H1 (cell line): ENCODE measurements around the gene MAPRE2. TPM values are rescaled to one million over a fixed set of nuclear protein-coding genes. Genes with fewer than 3 reads are reported as not detected.
"Not testable (repeated sequence)": the region's sequence is repeated elsewhere in the genome, so short reads cannot be mapped to it uniquely, and the experiment has no call there.

ENCODE experiments used
- CTCF ChIA-PET: fragments of 300-600 bp; sonication (Branson Sonifier 250); formaldehyde crosslinking; loops from one replicate; lab custom pipeline; 2021; ENCODE audit not compliant: partially characterized antibody; lab: Charles Lee
- POLR2A ChIA-PET: fragments of 300-600 bp; sonication (Branson Sonifier 250); formaldehyde crosslinking; loops from one replicate; lab custom pipeline; 2021; ENCODE audit warnings: inconsistent platforms; ENCODE audit not compliant: partially characterized antibody; lab: Charles Lee
- DNase-seq, 2 experiments: peaks; one replicate each; pipeline versions ENCODE4 v3.0.0 to v3.0.0-alpha.2; 2010 to 2022; ENCODE audit warnings: low spot score in 2 of 2, low read depth in 1 of 2, mixed read lengths in 1 of 2
- FAIRE-seq: peaks from 2 replicates; lab custom pipeline; 2011; peaks lifted over from hg19 to GRCh38; lab: Jason Lieb, UNC
- H2AFZ ChIP-seq: 2 replicates; pipeline ENCODE4 v1.8.1; 2012; ENCODE audit warnings: low read length, inconsistent platforms
- H2AK5ac ChIP-seq: 2 replicates; pipeline ENCODE4 v1.6.1; 2013; ENCODE audit warnings: low read depth, low read length
- H2BK120ac ChIP-seq: replicated peaks from 2 replicates; pipeline ENCODE3; 2013; ENCODE audit warnings: low read depth, low read length, inconsistent platforms
- H2BK12ac ChIP-seq: 2 replicates; pipeline ENCODE4 v1.6.1; 2013; ENCODE audit warnings: low read depth, low read length
- H2BK15ac ChIP-seq: 2 replicates; pipeline ENCODE4 v1.6.1; 2013; ENCODE audit warnings: low read length
- H2BK20ac ChIP-seq: 2 replicates; pipeline ENCODE4 v1.6.1; 2013; ENCODE audit warnings: low read length
- H2BK5ac ChIP-seq: 2 replicates; pipeline ENCODE4 v1.6.1; 2013; ENCODE audit warnings: low read depth, low read length
- H3K14ac ChIP-seq: 2 replicates; pipeline ENCODE4 v1.6.1; 2013; ENCODE audit warnings: inconsistent platforms; ENCODE audit not compliant: insufficient read length
- H3K18ac ChIP-seq: 2 replicates; pipeline ENCODE4 v1.6.1; 2013; ENCODE audit warnings: low read length; ENCODE audit errors: extremely low read depth
- H3K23ac ChIP-seq: 2 replicates; pipeline ENCODE4 v1.6.1; 2013; ENCODE audit warnings: inconsistent platforms; ENCODE audit not compliant: insufficient read length
- H3K23me2 ChIP-seq: 2 replicates; pipeline ENCODE4 v1.6.1; 2013; ENCODE audit warnings: low read depth, low read length
- H3K27ac ChIP-seq: 2 replicates; pipeline ENCODE4 v1.6.1; 2011; ENCODE audit warnings: low read depth, low read length, inconsistent platforms
- H3K27me3 ChIP-seq, 4 experiments: replicated peaks in 1 of 4; 1 replicate in 1 of 4; 2 replicates in 3 of 4; pipeline versions ENCODE4 v1.6.1 to v1.8.1; 2011 to 2013; ENCODE audit warnings: low read length in 3 of 4, mild to moderate bottlenecking in 3 of 4, inconsistent platforms in 2 of 4, mixed read lengths in 2 of 4, moderate library complexity in 1 of 4; ENCODE audit not compliant: control insufficient read depth in 3 of 4, insufficient read depth in 3 of 4; ENCODE audit errors: extremely low read depth in 1 of 4
- H3K36me3 ChIP-seq, 4 experiments: 2 replicates each; pipeline versions ENCODE4 v1.6.1 to v1.8.1; 2011 to 2013; ENCODE audit warnings: mild to moderate bottlenecking in 4 of 4, low read length in 3 of 4, moderate library complexity in 2 of 4, control low read depth in 1 of 4, inconsistent platforms in 1 of 4; ENCODE audit not compliant: insufficient read depth in 4 of 4, control insufficient read depth in 2 of 4
- H3K4ac ChIP-seq: replicated peaks from 2 replicates; pipeline ENCODE3; 2013; ENCODE audit warnings: low read length, low read depth, mixed read lengths, inconsistent platforms; ENCODE audit not compliant: insufficient read length
- H3K4me1 ChIP-seq, 4 experiments: replicated peaks in 1 of 4; 1 replicate in 1 of 4; 2 replicates in 3 of 4; pipeline versions ENCODE4 v1.6.1 to v1.8.1; 2011 to 2013; ENCODE audit warnings: low read length in 3 of 4, inconsistent platforms in 2 of 4, mixed read lengths in 1 of 4; ENCODE audit not compliant: insufficient read depth in 4 of 4, control insufficient read depth in 3 of 4
- H3K4me2 ChIP-seq, 2 experiments: 2 replicates each; pipeline versions ENCODE4 v1.6.1 to v1.8.1; 2011 to 2013; ENCODE audit warnings: low read depth in 2 of 2, low read length in 2 of 2, control low read depth in 1 of 2, inconsistent platforms in 1 of 2, mild to moderate bottlenecking in 1 of 2; ENCODE audit not compliant: insufficient read depth in 1 of 2
- H3K4me3 ChIP-seq, 4 experiments: fragments of 200-600, 300-600 bp in 1 of 4; sonication (generic), shearing (Covaris generic), sonication (Bioruptor Twin) in 1 of 4; 2 replicates each; pipeline versions ENCODE4 v1.5.1 to v1.8.1; 2011 to 2016; ENCODE audit warnings: low read length in 4 of 4, low read depth in 3 of 4, control low read depth in 2 of 4, inconsistent platforms in 2 of 4, mild to moderate bottlenecking in 2 of 4, mixed read lengths in 1 of 4, moderate library complexity in 1 of 4; ENCODE audit not compliant: insufficient read depth in 2 of 4; ENCODE audit errors: extremely low read depth in 1 of 4
- H3K56ac ChIP-seq: replicated peaks from 2 replicates; pipeline ENCODE3; 2013; ENCODE audit warnings: low read depth, mild to moderate bottlenecking, mixed read lengths, low read length, inconsistent platforms; ENCODE audit not compliant: insufficient read length
- H3K79me1 ChIP-seq: 2 replicates; pipeline ENCODE4 v1.6.1; 2013; ENCODE audit warnings: low read depth, low read length, control low read depth
- H3K79me2 ChIP-seq, 2 experiments: 2 replicates each; pipeline versions ENCODE4 v1.6.1 to v1.8.1; 2012 to 2013; ENCODE audit warnings: low read length in 2 of 2, mild to moderate bottlenecking in 2 of 2, inconsistent platforms in 1 of 2; ENCODE audit not compliant: insufficient read depth in 2 of 2, control insufficient read depth in 1 of 2
- H3K9ac ChIP-seq, 4 experiments: replicated peaks in 1 of 4; 1 replicate in 1 of 4; 2 replicates in 3 of 4; pipeline versions ENCODE4 v1.6.1 to v1.8.1; 2011 to 2013; ENCODE audit warnings: low read depth in 3 of 4, low read length in 3 of 4, control low read depth in 2 of 4, mild to moderate bottlenecking in 2 of 4, moderate library complexity in 2 of 4, inconsistent platforms in 1 of 4; ENCODE audit errors: extremely low read depth in 1 of 4
- H3K9me3 ChIP-seq, 2 experiments: 2 replicates each; pipeline versions ENCODE4 v1.6.1 to v1.8.1; 2012 to 2013; ENCODE audit warnings: mild to moderate bottlenecking in 2 of 2, moderate library complexity in 2 of 2, control low read depth in 1 of 2, inconsistent platforms in 1 of 2, low read depth in 1 of 2, low read length in 1 of 2, mixed read lengths in 1 of 2; ENCODE audit not compliant: insufficient read depth in 2 of 2
- H4K20me1 ChIP-seq, 2 experiments: replicated peaks in 1 of 2; 2 replicates each; pipeline versions ENCODE3 to v1.8.1; 2011 to 2013; ENCODE audit warnings: inconsistent platforms in 2 of 2, low read length in 2 of 2, mild to moderate bottlenecking in 1 of 2; ENCODE audit not compliant: insufficient read depth in 2 of 2, control insufficient read depth in 1 of 2
- H4K5ac ChIP-seq: 2 replicates; pipeline ENCODE4 v1.6.1; 2013; ENCODE audit warnings: low read length, low read depth, mixed read lengths, inconsistent platforms; ENCODE audit not compliant: insufficient read length
- H4K8ac ChIP-seq: 2 replicates; pipeline ENCODE4 v1.8.0; 2013; ENCODE audit warnings: mild to moderate bottlenecking, moderate library complexity, low read length, inconsistent platforms; ENCODE audit not compliant: insufficient read depth; ENCODE audit errors: extremely low read depth
- H4K91ac ChIP-seq: replicated peaks from 2 replicates; pipeline ENCODE3; 2013; ENCODE audit warnings: low read length, mixed read lengths, inconsistent platforms; ENCODE audit not compliant: insufficient read length
- JUND ChIP-seq: IDR thresholded peaks from 2 replicates; pipeline ENCODE4 v1.6.1; 2011; ENCODE audit warnings: mild to moderate bottlenecking, improper control_type of control experiment, low read length
- KDM5A ChIP-seq: fragments of 200-600 bp; IDR thresholded peaks from 2 replicates; pipeline ENCODE4 v1.7.1; 2012; ENCODE audit warnings: mild to moderate bottlenecking, low read length, inconsistent platforms, mixed read lengths
- SIN3A ChIP-seq, 2 experiments: IDR thresholded peaks in 1 of 2; conservative IDR thresholded peaks in 1 of 2; 2 replicates each; pipeline ENCODE4 v1.6.1; 2011 to 2012; ENCODE audit warnings: low read length in 2 of 2, improper control_type of control experiment in 1 of 2, low read depth in 1 of 2, mild to moderate bottlenecking in 1 of 2
- SP4 ChIP-seq: IDR thresholded peaks from 2 replicates; pipeline ENCODE4 v1.6.1; 2012; ENCODE audit warnings: low read length, inconsistent platforms
- WGBS, 2 experiments: shearing (Covaris generic) in 1 of 2; methylation state at CpG; one replicate each; pipeline versions ENCODE4 v1.1.6 to v1.1.7; 2013 to 2015; ENCODE audit warnings: low lambda C conversion rate in 2 of 2, mixed read lengths in 2 of 2, inconsistent platforms in 1 of 2, low coverage in 1 of 2, missing lambda C conversion rate in 1 of 2; ENCODE audit not compliant: insufficient replicate concordance in 2 of 2, insufficient coverage in 1 of 2, insufficient read length in 1 of 2; ENCODE audit errors: extremely low coverage in 1 of 2, missing lambda C conversion rate in 1 of 2; 5-methylcytosine and 5-hydroxymethylcytosine counted together
- polyA plus RNA-seq, 7 experiments: library from polyadenylated mRNA; depleted of rRNA in 3 of 7; stranded (reverse) in 5 of 7; unstranded in 2 of 7; fragments of >200 nt in 5 of 7; fragments of 200-250 nt in 2 of 7; gene quantifications; 1 replicate in 5 of 7; 2 replicates in 1 of 7; 4 replicates in 1 of 7; pipeline versions ENCODE4 v1.2.1 to v1.2.3, GENCODE V29; 2011 to 2013; ENCODE audit warnings: missing spikeins in 2 of 7, mixed read lengths in 2 of 7
- total RNA-seq: library from RNA; stranded (reverse); fragmentation: NEBNext Ultra II Directional; extraction: Animal tissue kit (Norgen Biotek cat#: 25700); gene quantifications from 2 replicates; pipeline ENCODE4 v1.2.1, GENCODE V29; 2021

Gene MAPRE2
- total and polyA plus RNA-seq, 2 of the 8 experiments (the other 6 are each of a cell fraction or from before 2014, with no cell fraction given) = 32.6 to 33.1 TPM

- TF ChIP-seq SIN3A (conservative IDR thresholded peaks at IDR 0.05 in 1 of 2, IDR thresholded peaks at IDR 0.05 in 1 of 2; ENCODE audit: low read depth in 1 of 2, low read length in 2 of 2) = no peak
- TF ChIP-seq KDM5A = no peak
- TF ChIP-seq JUND = no peak
- TF ChIP-seq SP4 = no peak
These were observed 126.6 kb downstream of the MAPRE2 start (continued) for GRCh38 chr18:35167857-35168256.

GRCh38 chr18:35170323-35170722, 129.1 kb downstream of the MAPRE2 start:
- not testable (repeated sequence) for H4K8ac ChIP-seq, FAIRE-seq, H4K5ac ChIP-seq, H3K23me2 ChIP-seq, H3K9ac ChIP-seq, H2BK20ac ChIP-seq, H2BK15ac ChIP-seq, H3K79me2 ChIP-seq, H4K91ac ChIP-seq, H3K23ac ChIP-seq, H3K4me1 ChIP-seq, DNase-seq, H3K18ac ChIP-seq, H3K27ac ChIP-seq, H3K56ac ChIP-seq, H2BK120ac ChIP-seq, H3K36me3 ChIP-seq, H4K20me1 ChIP-seq, H2BK5ac ChIP-seq, H3K27me3 ChIP-seq, H2AFZ ChIP-seq, H3K4me2 ChIP-seq, H3K9me3 ChIP-seq, H3K14ac ChIP-seq, H2BK12ac ChIP-seq, H2AK5ac ChIP-seq, H3K4me3 ChIP-seq, H3K4ac ChIP-seq, H3K79me1 ChIP-seq
- CTCF ChIA-PET = interaction anchor here (0.7 to 2.1 kb wide), 5 partner anchors 10 to 125 kb away, joined by 3 to 14 read pairs (median 4); no protein-coding TSS in a partner anchor
- POLR2A ChIA-PET = interaction anchor here (1.4 kb wide), 1 partner anchor 11 kb away, joined by 3 read pairs; no protein-coding TSS in a partner anchor
- WGBS, 2 experiments = 87% methylated on average over 1 of the region's 1 CpG; no CpG with 5 or more reads in 1 of the 2 experiments
